HCT116 (cell line): Measurements from ENCODE around the gene THSD7A. TPM values are rescaled to one million over a fixed set of nuclear protein-coding genes. Genes with fewer than 3 reads are reported as not detected.

Source experiments
- ATAC-seq: fragments of 200-7000 bp; cut with Tn5 transposase; 2 replicates; pipeline ENCODE4 v1.9.1; 2020; ENCODE audit warnings: mild to moderate bottlenecking, moderate library complexity
- BruUV-seq: library from RNA; stranded (reverse); fragments of 400-500 nt; replicated peaks from 2 replicates; lab custom pipeline; 2021; lab: Mats Ljungman, UMichigan
- CTCF ChIA-PET: fragments of 300-600 bp; sonication (Branson Sonifier 250); formaldehyde crosslinking; loops from one replicate; lab custom pipeline; 2021; ENCODE audit warnings: antibody characterized with exemption; lab: Charles Lee
- POLR2A ChIA-PET: fragments of 300-600, 350-600 bp; sonication (Branson Sonifier 250); formaldehyde crosslinking; loops from one replicate; lab custom pipeline; 2021; ENCODE audit warnings: antibody characterized with exemption; lab: Charles Lee
- RAD21 ChIA-PET, 2 experiments: fragments of 300-600 bp; sonication (Branson Sonifier 250); formaldehyde crosslinking; loops; one replicate each; lab custom pipeline; 2023; ENCODE audit warnings: low total read pairs in 2 of 2; ENCODE audit not compliant: uncharacterized antibody in 2 of 2, unreplicated experiment in 2 of 2, low non-redundant PET in 1 of 2; lab: Charles Lee
- DNase-seq: peaks from one replicate; pipeline ENCODE4 v3.0.0-alpha.2; 2010; ENCODE audit warnings: low read depth, low spot score
- H2AFZ ChIP-seq: fragments of 200-600 bp; shearing (Covaris generic), sonication (generic); 2 replicates; pipeline ENCODE4 v1.6.1; 2017; ENCODE audit warnings: low read depth, mixed run types, mixed read lengths, antibody characterized with exemption, low read length; ENCODE audit not compliant: poor library complexity, severe bottlenecking
- H3K27ac ChIP-seq: 2 replicates; pipeline ENCODE4 v1.5.1; 2012; ENCODE audit warnings: low read depth, low read length
- H3K27me3 ChIP-seq: fragments of 200-600 bp; sonication (generic); 2 replicates; pipeline ENCODE4 v1.6.1; 2016; ENCODE audit warnings: mixed run types, low read length, mixed read lengths; ENCODE audit not compliant: insufficient read depth
- H3K36me3 ChIP-seq, 2 experiments: fragments of 200-500 bp in 1 of 2; fragments of 200-600 bp in 1 of 2; sonication (Bioruptor generic) in 1 of 2; sonication (generic) in 1 of 2; 2 replicates each; pipeline versions ENCODE4 v1.5.1 to v1.6.1; 2014 to 2016; ENCODE audit warnings: low read length in 2 of 2, inconsistent platforms in 1 of 2, mixed read lengths in 1 of 2, mixed run types in 1 of 2; ENCODE audit not compliant: insufficient read depth in 2 of 2, control insufficient read depth in 1 of 2
- H3K4me1 ChIP-seq, 2 experiments: fragments of 200-600 bp in 1 of 2; sonication (generic) in 1 of 2; 2 replicates each; pipeline versions ENCODE4 v1.5.1 to v1.6.1; 2012 to 2017; ENCODE audit warnings: low read length in 2 of 2, inconsistent platforms in 1 of 2, mild to moderate bottlenecking in 1 of 2, mixed read lengths in 1 of 2, mixed run types in 1 of 2, moderate library complexity in 1 of 2; ENCODE audit not compliant: insufficient read depth in 2 of 2, control insufficient read depth in 1 of 2
- H3K4me2 ChIP-seq: fragments of 200-600 bp; sonication (generic); 2 replicates; pipeline ENCODE4 v1.6.1; 2017; ENCODE audit warnings: mixed run types, low read length, mixed read lengths
- H3K4me3 ChIP-seq, 2 experiments: fragments of 200-600 bp in 1 of 2; sonication (generic) in 1 of 2; replicated peaks in 1 of 2; 2 replicates each; pipeline ENCODE4 v1.5.1; 2011 to 2016; ENCODE audit warnings: low read length in 2 of 2, control low read depth in 1 of 2, low read depth in 1 of 2, mild to moderate bottlenecking in 1 of 2, mixed read lengths in 1 of 2, mixed run types in 1 of 2
- H3K79me2 ChIP-seq: fragments of 200-600 bp; sonication (generic); 2 replicates; pipeline ENCODE4 v1.6.1; 2017; ENCODE audit warnings: mild to moderate bottlenecking, mixed run types, low read length, moderate library complexity, mixed read lengths; ENCODE audit not compliant: insufficient read depth
- H3K9ac ChIP-seq: fragments of 200-600 bp; sonication (generic); 2 replicates; pipeline ENCODE4 v1.6.1; 2016; ENCODE audit warnings: low read length, mixed read lengths
- H3K9me2 ChIP-seq: fragments of 200-600 bp; sonication (generic), shearing (Covaris generic); 2 replicates; pipeline ENCODE4 v1.6.1; 2017; ENCODE audit warnings: mixed run types, mild to moderate bottlenecking, moderate library complexity; ENCODE audit not compliant: insufficient read depth
- H3K9me3 ChIP-seq, 2 experiments: fragments of 200-500 bp in 1 of 2; fragments of 200-600 bp in 1 of 2; sonication (Bioruptor generic) in 1 of 2; sonication (generic) in 1 of 2; 2 replicates each; pipeline ENCODE4 v1.6.1; 2014 to 2017; ENCODE audit warnings: low read length in 2 of 2, mixed read lengths in 2 of 2, inconsistent platforms in 1 of 2, low read depth in 1 of 2, mild to moderate bottlenecking in 1 of 2, mixed run types in 1 of 2, moderate library complexity in 1 of 2; ENCODE audit not compliant: control insufficient read depth in 1 of 2, insufficient read depth in 1 of 2
- H4K20me1 ChIP-seq: fragments of 200-600 bp; sonication (generic), shearing (Covaris generic); 2 replicates; pipeline ENCODE4 v1.6.1; 2017; ENCODE audit warnings: mixed run types, mild to moderate bottlenecking, moderate library complexity; ENCODE audit not compliant: insufficient read depth
- EGR1 ChIP-seq: IDR thresholded peaks from 2 replicates; pipeline ENCODE4 v1.6.1; 2012; ENCODE audit warnings: low read depth
- EZH2phosphoT487 ChIP-seq: fragments of 200-600 bp; IDR thresholded peaks from 2 replicates; pipeline ENCODE4 v1.6.1; 2018; ENCODE audit warnings: antibody characterized with exemption, borderline replicate concordance
- JUND ChIP-seq: IDR thresholded peaks from 2 replicates; pipeline ENCODE4 v1.6.1; 2012
- SP1 ChIP-seq: IDR thresholded peaks from 2 replicates; pipeline ENCODE4 v1.6.1; 2012; ENCODE audit warnings: low read depth
- YY1 ChIP-seq: IDR thresholded peaks from 2 replicates; pipeline ENCODE4 v1.6.1; 2011; ENCODE audit warnings: low read length, low read depth, moderate library complexity, mild to moderate bottlenecking; ENCODE audit not compliant: insufficient replicate concordance; ENCODE audit errors: extremely low read depth
- ZFX ChIP-seq: fragments of 450-650 bp; IDR thresholded peaks from 2 replicates; pipeline ENCODE4 v1.6.1; 2017
- intact Hi-C: fragments of 100-400 bp; cut with micrococcal nuclease; formaldehyde crosslinking; loops from 2 replicates; pipeline ENCODE4 v1.10.0; 2022
- total RNA-seq: library from RNA; stranded (reverse); gene quantifications from one replicate; pipeline ENCODE4 v1.2.1, GENCODE V29; 2021; ENCODE audit not compliant: unreplicated experiment
- TF ChIP-seq, protein P1 (sequence below): IDR thresholded peaks from 2 replicates; pipeline ENCODE4 v1.6.1; 2011; ENCODE audit warnings: mild to moderate bottlenecking, low read length, moderate library complexity; ENCODE audit not compliant: insufficient replicate concordance; ENCODE audit errors: extremely low read depth
- TF ChIP-seq, protein P2 (sequence below): IDR thresholded peaks from 2 replicates; pipeline ENCODE4 v1.6.1; 2012
- TF ChIP-seq, protein P3 (sequence below), 3 experiments: fragments of 200-600 bp in 1 of 3; sonication (generic) in 1 of 3; IDR thresholded peaks in 2 of 3; conservative IDR thresholded peaks in 1 of 3; 2 replicates each; pipeline ENCODE4 v1.5.1; 2012 to 2017; ENCODE audit warnings: low read depth in 2 of 3, low read length in 2 of 3, antibody characterized with exemption in 1 of 3, borderline replicate concordance in 1 of 3, control low read depth in 1 of 3, mild to moderate bottlenecking in 1 of 3, mixed read lengths in 1 of 3, mixed run types in 1 of 3, moderate library complexity in 1 of 3; ENCODE audit not compliant: insufficient read depth in 1 of 3

THSD7A gene
- total RNA-seq, 1 experiment from 2014 or later: 0.05 TPM

DNA sequence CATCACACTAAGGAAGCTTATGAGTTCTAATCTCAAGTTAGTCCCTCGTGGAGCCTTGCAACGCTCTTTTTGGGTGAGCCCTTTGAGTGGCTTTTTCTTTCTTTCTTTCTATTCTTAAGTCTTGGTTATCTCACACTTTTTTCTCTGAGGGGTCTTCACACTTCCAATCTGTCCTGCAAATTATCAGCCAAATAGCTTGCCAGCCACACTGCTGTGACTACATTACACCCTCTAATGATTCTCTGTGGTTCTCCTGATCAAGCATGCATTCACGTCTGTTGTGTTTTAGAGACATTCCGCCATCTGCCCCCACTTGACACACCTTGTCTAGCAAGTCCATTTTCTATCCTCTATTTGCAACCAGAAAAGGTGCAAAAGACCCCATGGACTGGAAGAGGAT lies 340.2 kb downstream of the THSD7A start:
- H3K4me3 ChIP-seq: no peak overlapping the region
- H3K4me2 ChIP-seq: no peak overlapping the region
- H3K36me3 ChIP-seq: no peaks in the 10 kb centered on the region
- H2AFZ ChIP-seq: no peak overlapping the region
- ChIA-PET POLR2A (no interaction called here), CTCF (no interaction called here), RAD21 (no interaction called here)
- no peak overlapping the region for H3K27ac ChIP-seq
- TF ChIP-seq YY1 (no peak), ZFX (no peak), JUND (no peak), SP1 (no peak), EZH2phosphoT487 (no peak), EGR1 (no peak)
- TF ChIP-seq, protein P1, sequence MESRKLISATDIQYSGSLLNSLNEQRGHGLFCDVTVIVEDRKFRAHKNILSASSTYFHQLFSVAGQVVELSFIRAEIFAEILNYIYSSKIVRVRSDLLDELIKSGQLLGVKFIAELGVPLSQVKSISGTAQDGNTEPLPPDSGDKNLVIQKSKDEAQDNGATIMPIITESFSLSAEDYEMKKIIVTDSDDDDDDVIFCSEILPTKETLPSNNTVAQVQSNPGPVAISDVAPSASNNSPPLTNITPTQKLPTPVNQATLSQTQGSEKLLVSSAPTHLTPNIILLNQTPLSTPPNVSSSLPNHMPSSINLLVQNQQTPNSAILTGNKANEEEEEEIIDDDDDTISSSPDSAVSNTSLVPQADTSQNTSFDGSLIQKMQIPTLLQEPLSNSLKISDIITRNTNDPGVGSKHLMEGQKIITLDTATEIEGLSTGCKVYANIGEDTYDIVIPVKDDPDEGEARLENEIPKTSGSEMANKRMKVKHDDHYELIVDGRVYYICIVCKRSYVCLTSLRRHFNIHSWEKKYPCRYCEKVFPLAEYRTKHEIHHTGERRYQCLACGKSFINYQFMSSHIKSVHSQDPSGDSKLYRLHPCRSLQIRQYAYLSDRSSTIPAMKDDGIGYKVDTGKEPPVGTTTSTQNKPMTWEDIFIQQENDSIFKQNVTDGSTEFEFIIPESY: no peak
- TF ChIP-seq, protein P2, sequence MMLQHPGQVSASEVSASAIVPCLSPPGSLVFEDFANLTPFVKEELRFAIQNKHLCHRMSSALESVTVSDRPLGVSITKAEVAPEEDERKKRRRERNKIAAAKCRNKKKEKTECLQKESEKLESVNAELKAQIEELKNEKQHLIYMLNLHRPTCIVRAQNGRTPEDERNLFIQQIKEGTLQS: no peak
- TF ChIP-seq, protein P3, sequence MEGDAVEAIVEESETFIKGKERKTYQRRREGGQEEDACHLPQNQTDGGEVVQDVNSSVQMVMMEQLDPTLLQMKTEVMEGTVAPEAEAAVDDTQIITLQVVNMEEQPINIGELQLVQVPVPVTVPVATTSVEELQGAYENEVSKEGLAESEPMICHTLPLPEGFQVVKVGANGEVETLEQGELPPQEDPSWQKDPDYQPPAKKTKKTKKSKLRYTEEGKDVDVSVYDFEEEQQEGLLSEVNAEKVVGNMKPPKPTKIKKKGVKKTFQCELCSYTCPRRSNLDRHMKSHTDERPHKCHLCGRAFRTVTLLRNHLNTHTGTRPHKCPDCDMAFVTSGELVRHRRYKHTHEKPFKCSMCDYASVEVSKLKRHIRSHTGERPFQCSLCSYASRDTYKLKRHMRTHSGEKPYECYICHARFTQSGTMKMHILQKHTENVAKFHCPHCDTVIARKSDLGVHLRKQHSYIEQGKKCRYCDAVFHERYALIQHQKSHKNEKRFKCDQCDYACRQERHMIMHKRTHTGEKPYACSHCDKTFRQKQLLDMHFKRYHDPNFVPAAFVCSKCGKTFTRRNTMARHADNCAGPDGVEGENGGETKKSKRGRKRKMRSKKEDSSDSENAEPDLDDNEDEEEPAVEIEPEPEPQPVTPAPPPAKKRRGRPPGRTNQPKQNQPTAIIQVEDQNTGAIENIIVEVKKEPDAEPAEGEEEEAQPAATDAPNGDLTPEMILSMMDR (IDR thresholded peaks at IDR 0.05 in 2 of 3, conservative IDR thresholded peaks at IDR 0.05 in 1 of 3; ENCODE audit: borderline replicate concordance in 1 of 3, insufficient read depth in 1 of 3, low read depth in 2 of 3, low read length in 2 of 3): no peak
- BruUV-seq: no TSS peak
- H3K9me2 ChIP-seq: no peaks in the 10 kb centered on the region
- H3K79me2 ChIP-seq: no peaks in the 10 kb centered on the region
- DNase-seq: no peak
- no peaks in the 10 kb centered on the region for H3K4me1 ChIP-seq
- no peak overlapping the region for H3K9ac ChIP-seq
- intact Hi-C loops: no loop called here
- H4K20me1 ChIP-seq: no peaks in the 10 kb centered on the region
- H3K9me3 ChIP-seq: no peaks in the 10 kb centered on the region
- ATAC-seq: no peak
- no peaks in the 10 kb centered on the region for H3K27me3 ChIP-seq
